Measurements from ENCODE around the gene AGAP1. TPM values are rescaled to one million over a fixed set of nuclear protein-coding genes. Genes with fewer than 3 reads are reported as not detected.
A peak's percentile ranks its signal among the peaks of the same experiment; 100 is the strongest.

Gene AGAP1
- polyA plus RNA-seq, 4 donors, result 9.8 to 19.2 (median 15.5) TPM

DNA sequence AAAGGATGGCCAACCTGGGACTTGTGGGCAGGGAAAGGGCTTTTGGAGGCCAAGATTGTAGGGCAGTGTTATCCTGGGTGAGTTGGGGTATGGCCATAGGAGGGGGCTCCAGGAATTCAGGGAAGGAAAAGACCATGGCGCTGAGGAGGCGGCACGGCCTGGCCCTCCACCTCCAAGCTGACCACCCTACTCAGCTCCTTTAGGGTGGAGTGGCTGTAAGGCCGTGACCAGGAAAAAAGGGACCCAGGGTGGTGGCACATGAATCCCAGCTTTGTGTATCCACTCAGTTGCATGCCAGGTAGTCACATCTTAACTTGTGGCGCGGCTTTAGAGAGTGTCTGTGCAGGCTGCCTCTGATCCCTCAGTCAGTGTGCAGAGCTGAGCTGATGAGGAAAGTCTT lies 168.1 kb downstream of the AGAP1 start:
- Histone ChIP-seq H3K36me3 (ENCODE audit: control insufficient read depth in 3 of 3, insufficient read depth in 2 of 3, low read depth in 1 of 3, low read length in 3 of 3) (no peaks in the 10 kb centered on the region), H3K27me3 (ENCODE audit: control insufficient read depth in 3 of 3, insufficient read depth in 3 of 3, low read length in 3 of 3) (no peaks in the 10 kb centered on the region), H3K9me3 (ENCODE audit: control insufficient read depth in 2 of 2, insufficient read depth in 1 of 2, low read depth in 1 of 2, low read length in 1 of 2) (no peaks in the 10 kb centered on the region), H3K4me1 (ENCODE audit: control insufficient read depth in 3 of 3, insufficient read depth in 2 of 3, low read depth in 1 of 3, low read length in 2 of 3) (peaks cover 15 to 49% (median 20%) of the 10 kb centered on the region in 3 donors), H3K4me3 (ENCODE audit: low read depth in 1 of 3, low read length in 3 of 3) (no peak overlapping the region), H3K27ac (ENCODE audit: low read depth in 1 of 3, low read length in 2 of 3) (no peak overlapping the region)
- WGBS, 3 donors, result 92 to 98% (median 95%) methylated on average over 6 of the region's 6 CpGs
- DNase-seq (no peak), FAIRE-seq (no peak)

DNA sequence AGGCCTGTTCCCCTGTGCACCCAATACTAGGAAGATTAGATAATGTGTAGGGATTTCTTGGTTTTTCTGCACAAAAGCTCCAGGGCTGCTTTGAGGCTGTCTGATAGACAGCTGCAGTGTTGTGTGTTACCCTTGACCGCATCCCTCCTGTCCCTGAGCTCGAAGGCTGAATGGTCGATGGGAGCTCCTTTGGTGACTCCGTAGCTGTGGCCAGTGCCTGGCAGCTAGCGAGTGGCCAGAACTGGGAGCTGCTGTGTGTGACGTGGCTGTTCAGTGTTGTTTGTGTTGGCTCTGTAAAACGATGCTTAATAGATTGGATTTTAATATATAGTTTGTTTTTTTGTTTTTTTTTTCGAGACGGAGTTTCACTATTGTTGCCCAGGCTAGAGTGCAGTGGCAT lies 170.0 kb downstream of the AGAP1 start:
- DNase-seq (no peak), FAIRE-seq (no peak)
- WGBS, 3 donors, result 77 to 84% (median 81%) methylated on average over 9 of the region's 9 CpGs

DNA sequence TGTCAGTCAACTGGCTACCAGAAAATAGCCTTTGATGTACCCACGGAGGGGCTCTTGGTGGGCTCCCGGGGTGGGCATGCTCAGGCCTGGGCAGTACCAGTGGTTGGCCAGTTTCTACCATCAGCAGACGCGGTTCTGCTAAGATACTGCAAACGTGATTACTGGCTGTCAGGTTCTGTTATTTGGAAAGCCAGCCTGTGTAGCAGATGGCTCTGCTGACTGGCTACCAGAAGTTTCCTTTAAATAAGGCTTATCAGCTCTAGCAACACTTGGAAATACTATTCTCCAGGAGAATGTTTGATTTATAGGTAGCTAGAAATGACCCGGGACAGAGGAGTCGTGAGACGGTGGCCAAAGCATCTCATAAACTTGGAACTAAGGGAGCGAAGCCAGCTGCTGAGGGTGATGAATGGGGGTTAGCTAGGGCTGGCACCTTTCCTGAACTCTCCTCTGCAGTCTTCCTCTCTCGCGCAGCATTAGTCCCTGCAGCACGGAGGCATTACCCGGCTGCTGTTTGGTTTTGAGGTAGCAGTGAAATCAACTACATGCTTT lies 171.9 kb downstream of the AGAP1 start:
- Histone ChIP-seq H3K9me3 (ENCODE audit: control insufficient read depth in 2 of 2, insufficient read depth in 1 of 2, low read depth in 1 of 2, low read length in 1 of 2) (no peaks in the 10 kb centered on the region), H3K36me3 (ENCODE audit: control insufficient read depth in 3 of 3, insufficient read depth in 2 of 3, low read depth in 1 of 3, low read length in 3 of 3) (no peaks in the 10 kb centered on the region), H3K4me3 (ENCODE audit: low read depth in 1 of 3, low read length in 3 of 3) (peak overlapping the region in 1 of 3 donors; percentile 21), H3K27ac (ENCODE audit: low read depth in 1 of 3, low read length in 2 of 3) (peak overlapping the region in 1 of 3 donors; percentile 50), H3K27me3 (ENCODE audit: control insufficient read depth in 3 of 3, insufficient read depth in 3 of 3, low read length in 3 of 3) (peaks cover 0 to 2% (median 0%) of the 10 kb centered on the region in 3 donors), H3K4me1 (ENCODE audit: control insufficient read depth in 3 of 3, insufficient read depth in 2 of 3, low read depth in 1 of 3, low read length in 2 of 3) (peaks cover 4 to 19% (median 6%) of the 10 kb centered on the region in 3 donors)
- FAIRE-seq (no peak), DNase-seq (no peak)
- 10 to 11% (median 11%) methylated on average over 13 of the region's 13 CpGs for WGBS, 3 donors

More for the DNA sequence above, 170.0 kb downstream of the AGAP1 start:
- Histone ChIP-seq H3K4me1 (ENCODE audit: control insufficient read depth in 3 of 3, insufficient read depth in 2 of 3, low read depth in 1 of 3, low read length in 2 of 3) (peaks cover 10 to 37% (median 10%) of the 10 kb centered on the region in 3 donors), H3K27me3 (ENCODE audit: control insufficient read depth in 3 of 3, insufficient read depth in 3 of 3, low read length in 3 of 3) (peaks cover 0 to 2% (median 0%) of the 10 kb centered on the region in 3 donors), H3K9me3 (ENCODE audit: control insufficient read depth in 2 of 2, insufficient read depth in 1 of 2, low read depth in 1 of 2, low read length in 1 of 2) (no peaks in the 10 kb centered on the region), H3K36me3 (ENCODE audit: control insufficient read depth in 3 of 3, insufficient read depth in 2 of 3, low read depth in 1 of 3, low read length in 3 of 3) (no peaks in the 10 kb centered on the region), H3K4me3 (ENCODE audit: low read depth in 1 of 3, low read length in 3 of 3) (no peak overlapping the region), H3K27ac (ENCODE audit: low read depth in 1 of 3, low read length in 2 of 3) (no peak overlapping the region)

DNA sequence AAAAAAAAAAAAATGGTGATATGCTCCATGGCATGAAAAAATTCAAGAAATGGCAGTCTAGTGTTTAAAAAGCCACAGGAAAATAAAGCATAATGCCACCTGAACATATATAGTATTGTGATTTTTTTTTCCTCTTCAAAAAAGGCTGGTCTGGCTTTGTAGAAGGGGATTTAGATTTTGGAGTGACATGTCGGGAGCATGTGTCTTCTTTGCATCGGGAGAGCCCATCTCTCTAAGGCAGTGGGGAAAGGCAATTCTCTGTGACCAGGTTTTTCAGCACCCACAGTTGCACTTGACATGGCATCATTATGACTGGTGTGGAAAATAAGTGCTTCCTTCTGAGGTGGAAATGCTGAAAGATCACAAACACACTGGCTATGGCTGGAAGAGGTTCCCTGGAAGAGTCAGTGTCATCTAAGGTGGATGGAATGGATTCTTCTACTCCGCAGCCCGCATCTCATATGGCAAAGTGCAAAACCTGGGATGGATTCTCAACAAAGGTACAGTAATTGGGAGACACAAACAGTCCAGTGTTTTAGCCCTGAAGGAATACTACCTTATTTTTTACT lies 172.5 kb downstream of the AGAP1 start:
- DNase-seq (peak; percentile 64 to 91), FAIRE-seq (no peak)
- Histone ChIP-seq H3K4me1 (ENCODE audit: control insufficient read depth in 3 of 3, insufficient read depth in 2 of 3, low read depth in 1 of 3, low read length in 2 of 3) (peaks cover 4 to 17% (median 6%) of the 10 kb centered on the region in 3 donors), H3K27me3 (ENCODE audit: control insufficient read depth in 3 of 3, insufficient read depth in 3 of 3, low read length in 3 of 3) (peaks cover 0 to 3% (median 2%) of the 10 kb centered on the region in 3 donors), H3K4me3 (ENCODE audit: low read depth in 1 of 3, low read length in 3 of 3) (peak overlapping the region in 1 of 3 donors; percentile 21), H3K9me3 (ENCODE audit: control insufficient read depth in 2 of 2, insufficient read depth in 1 of 2, low read depth in 1 of 2, low read length in 1 of 2) (no peaks in the 10 kb centered on the region), H3K27ac (ENCODE audit: low read depth in 1 of 3, low read length in 2 of 3) (peak overlapping the region in 2 of 3 donors; percentile 25 to 50), H3K36me3 (ENCODE audit: control insufficient read depth in 3 of 3, insufficient read depth in 2 of 3, low read depth in 1 of 3, low read length in 3 of 3) (no peaks in the 10 kb centered on the region)
- 1 to 3% (median 3%) methylated on average over 4 of the region's 4 CpGs for WGBS, 3 donors

DNA sequence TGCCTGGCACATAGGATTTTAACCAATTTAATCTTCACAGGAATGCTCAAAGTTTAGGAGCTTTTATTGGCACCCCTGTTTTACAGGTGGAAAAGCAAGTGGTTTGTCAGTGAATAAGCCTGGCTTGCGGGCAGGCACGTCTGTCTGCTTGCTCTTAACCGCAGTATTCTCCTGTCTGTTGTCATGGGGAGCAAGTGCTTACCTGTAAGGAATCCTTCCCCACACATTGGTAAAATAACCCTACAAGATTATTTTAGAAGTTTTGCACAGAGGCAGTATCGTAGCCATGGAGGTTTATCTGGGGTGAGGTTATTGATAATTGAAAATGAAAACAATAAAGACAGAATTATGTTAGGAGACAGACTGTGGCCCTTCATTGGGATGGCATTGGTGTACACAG lies 174.9 kb downstream of the AGAP1 start:
- no peak overlapping the region for H3K27ac ChIP-seq (ENCODE audit: low read depth in 1 of 3, low read length in 2 of 3)
- H3K9me3 ChIP-seq (ENCODE audit: control insufficient read depth in 2 of 2, insufficient read depth in 1 of 2, low read depth in 1 of 2, low read length in 1 of 2), result no peaks in the 10 kb centered on the region
- DNase-seq, result no peak
- H3K27me3 ChIP-seq (ENCODE audit: control insufficient read depth in 3 of 3, insufficient read depth in 3 of 3, low read length in 3 of 3), result peaks cover 0 to 5% (median 2%) of the 10 kb centered on the region in 3 donors
- FAIRE-seq, result no peak
- H3K36me3 ChIP-seq (ENCODE audit: control insufficient read depth in 3 of 3, insufficient read depth in 2 of 3, low read depth in 1 of 3, low read length in 3 of 3), result no peaks in the 10 kb centered on the region
- no peak overlapping the region for H3K4me3 ChIP-seq (ENCODE audit: low read depth in 1 of 3, low read length in 3 of 3)
- peaks cover 0 to 10% (median 6%) of the 10 kb centered on the region in 3 donors for H3K4me1 ChIP-seq (ENCODE audit: control insufficient read depth in 3 of 3, insufficient read depth in 2 of 3, low read depth in 1 of 3, low read length in 2 of 3)
- 88 to 93% (median 91%) methylated on average over 4 of the region's 4 CpGs for WGBS, 3 donors

DNA sequence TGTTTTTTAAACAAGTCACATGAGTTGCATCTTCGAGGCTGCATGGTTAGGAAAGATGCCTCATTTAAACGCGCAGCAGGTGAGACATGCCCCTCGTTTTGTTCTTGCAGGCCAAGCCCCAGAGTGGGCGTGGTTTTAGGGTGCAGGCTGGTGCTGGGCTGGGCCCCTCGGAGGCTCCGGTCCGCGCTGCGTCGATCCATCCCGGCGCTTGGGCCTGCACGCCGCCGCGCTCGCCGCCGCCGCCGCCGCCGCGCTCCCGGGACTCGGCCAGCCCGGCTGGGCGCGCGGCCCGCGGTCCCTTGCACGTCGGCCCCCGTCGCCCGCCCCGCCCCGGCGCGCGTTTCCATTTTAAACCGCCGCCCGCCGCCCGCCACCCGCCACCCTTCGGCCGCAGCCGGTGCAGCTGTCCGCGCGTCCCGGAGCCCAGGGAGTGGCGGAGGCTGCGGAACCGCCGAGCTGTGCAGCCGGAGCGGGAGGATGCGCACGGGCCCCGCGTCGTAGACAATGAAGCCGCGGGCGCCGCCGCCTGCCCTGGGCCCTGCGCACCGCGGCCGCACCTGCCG lies 175.5 kb downstream of the AGAP1 start:
- 1 to 2% (median 1%) methylated on average over 45 to 77 of the region's 77 CpGs for WGBS, 3 donors
- Histone ChIP-seq H3K27ac (ENCODE audit: low read depth in 1 of 3, low read length in 2 of 3) (no peak overlapping the region), H3K4me3 (ENCODE audit: low read depth in 1 of 3, low read length in 3 of 3) (peak overlapping the region in 2 of 3 donors; percentile 44 to 85), H3K36me3 (ENCODE audit: control insufficient read depth in 3 of 3, insufficient read depth in 2 of 3, low read depth in 1 of 3, low read length in 3 of 3) (no peaks in the 10 kb centered on the region), H3K4me1 (ENCODE audit: control insufficient read depth in 3 of 3, insufficient read depth in 2 of 3, low read depth in 1 of 3, low read length in 2 of 3) (peaks cover 0 to 14% (median 6%) of the 10 kb centered on the region in 3 donors), H3K9me3 (ENCODE audit: control insufficient read depth in 2 of 2, insufficient read depth in 1 of 2, low read depth in 1 of 2, low read length in 1 of 2) (no peaks in the 10 kb centered on the region), H3K27me3 (ENCODE audit: control insufficient read depth in 3 of 3, insufficient read depth in 3 of 3, low read length in 3 of 3) (peaks cover 0 to 5% (median 2%) of the 10 kb centered on the region in 3 donors)
- FAIRE-seq (no peak), DNase-seq (peak; percentile 78 to 92)

DNA sequence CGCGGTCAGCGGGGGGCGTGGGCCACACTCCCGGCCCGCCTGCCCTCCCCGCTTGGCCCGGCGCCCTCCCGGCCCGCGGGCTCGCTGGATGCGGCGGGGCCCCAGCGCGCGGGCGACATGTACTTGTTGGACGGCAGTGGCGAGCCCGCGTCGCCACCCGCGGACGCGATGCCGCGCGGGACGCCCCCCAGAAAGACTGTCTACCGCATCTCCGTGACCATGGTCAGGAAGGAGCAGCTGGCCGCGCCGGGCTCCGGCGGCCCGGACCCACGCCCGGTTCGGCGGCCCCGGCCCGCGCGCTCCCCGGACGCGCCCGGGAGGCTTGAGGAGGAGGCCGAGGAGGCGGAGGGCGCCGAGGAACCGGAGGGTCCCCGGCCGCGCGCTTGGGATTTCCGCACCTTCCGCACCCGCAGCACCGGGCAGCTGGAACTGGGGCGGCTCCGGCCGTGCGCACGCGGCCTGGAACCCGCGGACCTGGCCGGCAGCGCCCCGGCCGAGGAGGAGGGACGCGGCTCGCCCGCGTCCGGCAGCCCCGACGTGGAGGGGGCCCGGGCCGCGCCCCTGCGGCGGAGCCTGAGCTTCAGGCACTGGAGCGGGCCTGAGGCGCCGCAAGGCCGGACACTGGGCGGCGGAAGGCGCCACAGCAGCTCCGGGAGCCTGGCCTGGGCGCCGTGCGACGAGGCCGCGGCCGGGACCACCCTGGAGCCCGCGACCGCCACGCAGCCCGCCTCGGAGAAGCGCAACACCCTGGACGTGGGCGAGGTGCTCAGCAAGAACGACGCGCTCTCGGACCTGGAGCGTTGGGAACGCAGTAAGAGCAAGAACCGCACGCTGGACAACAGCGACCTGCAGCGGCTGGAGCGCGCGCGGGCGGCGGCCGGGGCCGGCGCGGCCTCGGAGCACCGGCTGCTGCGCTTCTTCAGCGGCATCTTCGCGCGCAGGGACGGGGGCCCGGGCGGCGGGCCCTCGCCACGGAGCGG lies 176.4 kb downstream of the AGAP1 start:
- H3K27ac ChIP-seq (ENCODE audit: low read depth in 1 of 3, low read length in 2 of 3), result peak overlapping the region in 1 of 3 donors; percentile 54
- peak overlapping the region in 2 of 3 donors; percentile 44 to 85 for H3K4me3 ChIP-seq (ENCODE audit: low read depth in 1 of 3, low read length in 3 of 3)
- peaks cover 0 to 14% (median 3%) of the 10 kb centered on the region in 3 donors for H3K4me1 ChIP-seq (ENCODE audit: control insufficient read depth in 3 of 3, insufficient read depth in 2 of 3, low read depth in 1 of 3, low read length in 2 of 3)
- H3K9me3 ChIP-seq (ENCODE audit: control insufficient read depth in 2 of 2, insufficient read depth in 1 of 2, low read depth in 1 of 2, low read length in 1 of 2), result no peaks in the 10 kb centered on the region
- FAIRE-seq (no peak), DNase-seq (peak; percentile 69 to 89)
- peaks cover 0 to 5% (median 2%) of the 10 kb centered on the region in 3 donors for H3K27me3 ChIP-seq (ENCODE audit: control insufficient read depth in 3 of 3, insufficient read depth in 3 of 3, low read length in 3 of 3)
- WGBS, 3 donors, result 2 to 4% (median 4%) methylated on average over 91 to 148 of the region's 148 CpGs
- H3K36me3 ChIP-seq (ENCODE audit: control insufficient read depth in 3 of 3, insufficient read depth in 2 of 3, low read depth in 1 of 3, low read length in 3 of 3), result no peaks in the 10 kb centered on the region
